ENCODE measurements around the gene NRIP2. TPM values are rescaled to one million over a fixed set of nuclear protein-coding genes. Genes with fewer than 3 reads are reported as not detected.

The NRIP2 gene
- total RNA-seq, 1 experiment from 2014 or later = not detected

GRCh38 chr12:2854669-2855453, 20.0 kb upstream of the NRIP2 start:
- no peak for DNase-seq (ENCODE audit: low read depth, low spot score)

GRCh38 chr12:2853626-2854025, 18.8 kb upstream of the NRIP2 start:
- DNase-seq (ENCODE audit: low read depth, low spot score) = peak; percentile 88
- in situ Hi-C loops (cut with HindIII; ENCODE audit: low pct_unique_long_range_greater_than_20kb, low sequenced_read_pairs) = no loop called here

More at GRCh38 chr12:2854669-2855453, 20.0 kb upstream of the NRIP2 start:
- in situ Hi-C loops (cut with HindIII; ENCODE audit: low pct_unique_long_range_greater_than_20kb, low sequenced_read_pairs) = no loop called here

GRCh38 chr12:2851931-2852330, 17.1 kb upstream of the NRIP2 start:
- DNase-seq (ENCODE audit: low read depth, low spot score) = peak; percentile 34
- in situ Hi-C loops (cut with HindIII; ENCODE audit: low pct_unique_long_range_greater_than_20kb, low sequenced_read_pairs) = no loop called here

- no peak for DNase-seq (ENCODE audit: low read depth, low spot score)
Measured at GRCh38 chr12:2845280-2845679, 10.4 kb upstream of the NRIP2 start.

GRCh38 chr12:2844786-2845185, 10.0 kb upstream of the NRIP2 start:
- in situ Hi-C loops (cut with HindIII; ENCODE audit: low pct_unique_long_range_greater_than_20kb, low sequenced_read_pairs) = no loop called here
- no peak for DNase-seq (ENCODE audit: low read depth, low spot score)

More at GRCh38 chr12:2845280-2845679, 10.4 kb upstream of the NRIP2 start:
- in situ Hi-C loops (cut with HindIII; ENCODE audit: low pct_unique_long_range_greater_than_20kb, low sequenced_read_pairs) = no loop called here

GRCh38 chr12:2842948-2843347, 8.1 kb upstream of the NRIP2 start:
- DNase-seq (ENCODE audit: low read depth, low spot score) = peak; percentile 52
- in situ Hi-C loops (cut with HindIII; ENCODE audit: low pct_unique_long_range_greater_than_20kb, low sequenced_read_pairs) = no loop called here

GRCh38 chr12:2841056-2841650, 6.3 kb upstream of the NRIP2 start:
- DNase-seq (ENCODE audit: low read depth, low spot score) = no peak
- in situ Hi-C loops (cut with HindIII; ENCODE audit: low pct_unique_long_range_greater_than_20kb, low sequenced_read_pairs) = no loop called here

GRCh38 chr12:2836574-2836973, 1.7 kb upstream of the NRIP2 start:
- in situ Hi-C loops (cut with HindIII; ENCODE audit: low pct_unique_long_range_greater_than_20kb, low sequenced_read_pairs) = no loop called here
- no peak for DNase-seq (ENCODE audit: low read depth, low spot score)

- DNase-seq (ENCODE audit: low read depth, low spot score) = no peak
- in situ Hi-C loops (cut with HindIII; ENCODE audit: low pct_unique_long_range_greater_than_20kb, low sequenced_read_pairs) = no loop called here
Measured at GRCh38 chr12:2835691-2836403, 1.0 kb upstream of the NRIP2 start.

- DNase-seq (ENCODE audit: low read depth, low spot score) = no peak
- in situ Hi-C loops (cut with HindIII; ENCODE audit: low pct_unique_long_range_greater_than_20kb, low sequenced_read_pairs) = no loop called here
Measured at GRCh38 chr12:2833810-2834209, 1.0 kb downstream of the NRIP2 start.

GRCh38 chr12:2833327-2833726, 1.5 kb downstream of the NRIP2 start:
- in situ Hi-C loops (cut with HindIII; ENCODE audit: low pct_unique_long_range_greater_than_20kb, low sequenced_read_pairs) = no loop called here

GRCh38 chr12:2832550-2833127, 2.2 kb downstream of the NRIP2 start:
- in situ Hi-C loops (cut with HindIII; ENCODE audit: low pct_unique_long_range_greater_than_20kb, low sequenced_read_pairs) = no loop called here

More at GRCh38 chr12:2833327-2833726, 1.5 kb downstream of the NRIP2 start:
- no peak for DNase-seq (ENCODE audit: low read depth, low spot score)

GRCh38 chr12:2829275-2829674, 5.6 kb downstream of the NRIP2 start:
- in situ Hi-C loops (cut with HindIII; ENCODE audit: low pct_unique_long_range_greater_than_20kb, low sequenced_read_pairs) = no loop called here
- DNase-seq (ENCODE audit: low read depth, low spot score) = no peak

More at GRCh38 chr12:2832550-2833127, 2.2 kb downstream of the NRIP2 start:
- DNase-seq (ENCODE audit: low read depth, low spot score) = no peak

GRCh38 chr12:2826721-2827515, 7.9 kb downstream of the NRIP2 start:
- DNase-seq (ENCODE audit: low read depth, low spot score) = no peak
- in situ Hi-C loops (cut with HindIII; ENCODE audit: low pct_unique_long_range_greater_than_20kb, low sequenced_read_pairs) = no loop called here

GRCh38 chr12:2826036-2826435, 8.8 kb downstream of the NRIP2 start:
- DNase-seq (ENCODE audit: low read depth, low spot score) = no peak
- in situ Hi-C loops (cut with HindIII; ENCODE audit: low pct_unique_long_range_greater_than_20kb, low sequenced_read_pairs) = no loop called here

GRCh38 chr12:2825132-2825531, 9.7 kb downstream of the NRIP2 start:
- no peak for DNase-seq (ENCODE audit: low read depth, low spot score)
- in situ Hi-C loops (cut with HindIII; ENCODE audit: low pct_unique_long_range_greater_than_20kb, low sequenced_read_pairs) = no loop called here

GRCh38 chr12:2824541-2824940, 10.3 kb downstream of the NRIP2 start:
- in situ Hi-C loops (cut with HindIII; ENCODE audit: low pct_unique_long_range_greater_than_20kb, low sequenced_read_pairs) = no loop called here
- no peak for DNase-seq (ENCODE audit: low read depth, low spot score)

Measured in SK-MEL-5 (cell line).